ENCODE data around the gene ZBTB17. TPM values are rescaled to one million over a fixed set of nuclear protein-coding genes. Genes with fewer than 3 reads are reported as not detected.

The ZBTB17 gene
- total and polyA plus RNA-seq, 9 donors: 3.7 to 45.7 (median 29.8) TPM

GRCh38 chr1:15940110-15941043 lies 35.5 kb downstream of the ZBTB17 start:
- 87 to 91% (median 88%) methylated on average over 13 of the region's 13 CpGs for WGBS, 3 donors
- peaks cover 9% of the 10 kb centered on the region for H3K4me1 ChIP-seq (ENCODE audit: insufficient read depth)
- intact Hi-C loops (cut with DNase I): loop anchor here in 1 of 4 donors (10.0 kb wide), 1 partner anchor 96 kb away; the partner anchor contains the start of gene SPEN
- H3K27ac ChIP-seq: no peak overlapping the region
- no peaks in the 10 kb centered on the region for H3K9me3 ChIP-seq
- no peak overlapping the region for H3K4me3 ChIP-seq
- TF ChIP-seq EP300 (IDR thresholded peaks at IDR 0.05) (no peak), POLR2A (IDR thresholded peaks at IDR 0.05) (no peak)
- TF ChIP-seq, protein P1, sequence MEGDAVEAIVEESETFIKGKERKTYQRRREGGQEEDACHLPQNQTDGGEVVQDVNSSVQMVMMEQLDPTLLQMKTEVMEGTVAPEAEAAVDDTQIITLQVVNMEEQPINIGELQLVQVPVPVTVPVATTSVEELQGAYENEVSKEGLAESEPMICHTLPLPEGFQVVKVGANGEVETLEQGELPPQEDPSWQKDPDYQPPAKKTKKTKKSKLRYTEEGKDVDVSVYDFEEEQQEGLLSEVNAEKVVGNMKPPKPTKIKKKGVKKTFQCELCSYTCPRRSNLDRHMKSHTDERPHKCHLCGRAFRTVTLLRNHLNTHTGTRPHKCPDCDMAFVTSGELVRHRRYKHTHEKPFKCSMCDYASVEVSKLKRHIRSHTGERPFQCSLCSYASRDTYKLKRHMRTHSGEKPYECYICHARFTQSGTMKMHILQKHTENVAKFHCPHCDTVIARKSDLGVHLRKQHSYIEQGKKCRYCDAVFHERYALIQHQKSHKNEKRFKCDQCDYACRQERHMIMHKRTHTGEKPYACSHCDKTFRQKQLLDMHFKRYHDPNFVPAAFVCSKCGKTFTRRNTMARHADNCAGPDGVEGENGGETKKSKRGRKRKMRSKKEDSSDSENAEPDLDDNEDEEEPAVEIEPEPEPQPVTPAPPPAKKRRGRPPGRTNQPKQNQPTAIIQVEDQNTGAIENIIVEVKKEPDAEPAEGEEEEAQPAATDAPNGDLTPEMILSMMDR (IDR thresholded peaks at IDR 0.05): no peak
- no peaks in the 10 kb centered on the region for H3K27me3 ChIP-seq
- H3K36me3 ChIP-seq: no peaks in the 10 kb centered on the region
- DNase-seq: no peak

DNA sequence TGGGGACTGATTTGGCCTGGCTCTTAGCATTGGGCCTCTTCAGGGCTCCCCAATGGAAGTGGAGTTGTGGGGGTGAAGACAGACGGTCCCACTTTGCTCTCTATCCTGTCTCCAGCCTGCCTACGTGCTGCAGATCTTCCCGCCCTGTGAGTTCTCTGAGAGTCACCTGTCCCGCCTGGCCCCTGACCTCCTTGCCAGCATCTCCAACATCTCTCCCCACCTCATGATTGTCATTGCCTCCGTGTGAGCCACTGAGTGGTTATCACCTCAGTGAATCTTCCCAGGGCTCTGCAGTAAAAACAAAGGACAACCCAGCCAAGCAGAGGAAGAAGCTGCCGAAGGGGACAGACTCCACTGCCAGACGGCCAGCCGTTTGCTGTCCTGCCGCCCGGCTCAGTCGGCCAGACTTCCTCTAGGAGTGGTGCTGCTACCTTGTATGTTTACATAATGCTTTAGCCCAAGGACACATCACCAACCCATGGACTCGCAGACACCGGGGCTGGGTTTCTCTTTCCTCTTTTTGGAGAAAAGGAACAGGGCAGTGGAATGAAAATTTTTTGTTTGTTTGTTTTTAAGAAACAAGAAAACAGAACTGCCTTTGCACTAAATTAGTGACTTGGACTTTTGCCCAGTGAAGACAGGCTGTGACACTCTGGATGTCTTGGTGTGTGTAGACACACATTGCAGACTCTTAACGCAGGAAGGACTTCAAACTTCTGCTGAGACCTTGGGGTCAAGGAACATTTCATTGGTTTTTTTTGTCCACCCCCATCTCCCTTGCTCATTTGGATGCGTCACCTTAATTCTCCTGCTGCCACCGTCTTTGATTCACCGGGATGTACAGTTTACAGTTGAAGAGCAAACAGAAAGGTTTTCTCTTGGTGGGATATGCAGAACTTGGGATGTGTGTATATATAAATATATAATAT lies 36.5 kb downstream of the ZBTB17 start:
- Histone ChIP-seq H3K27me3 (no peaks in the 10 kb centered on the region), H3K36me3 (no peaks in the 10 kb centered on the region), H3K4me3 (no peak overlapping the region), H3K4me1 (ENCODE audit: insufficient read depth) (peaks cover 9% of the 10 kb centered on the region), H3K9me3 (no peaks in the 10 kb centered on the region), H3K27ac (peak overlapping the region; percentile 49 to 54)
- WGBS, 3 donors: 34 to 39% (median 36%) methylated on average over 17 of the region's 17 CpGs
- peak in 3 of 5 donors; percentile 46 to 50 (median 48) for DNase-seq
- intact Hi-C loops (cut with DNase I): loop anchor here in 1 of 4 donors (10.0 kb wide), 1 partner anchor 95 kb away; the partner anchor contains the start of gene SPEN
- no peak for TF ChIP-seq EP300 (IDR thresholded peaks at IDR 0.05)
- no peak for TF ChIP-seq POLR2A (IDR thresholded peaks at IDR 0.05)
- TF ChIP-seq, protein P1 (IDR thresholded peaks at IDR 0.05): no peak

DNA sequence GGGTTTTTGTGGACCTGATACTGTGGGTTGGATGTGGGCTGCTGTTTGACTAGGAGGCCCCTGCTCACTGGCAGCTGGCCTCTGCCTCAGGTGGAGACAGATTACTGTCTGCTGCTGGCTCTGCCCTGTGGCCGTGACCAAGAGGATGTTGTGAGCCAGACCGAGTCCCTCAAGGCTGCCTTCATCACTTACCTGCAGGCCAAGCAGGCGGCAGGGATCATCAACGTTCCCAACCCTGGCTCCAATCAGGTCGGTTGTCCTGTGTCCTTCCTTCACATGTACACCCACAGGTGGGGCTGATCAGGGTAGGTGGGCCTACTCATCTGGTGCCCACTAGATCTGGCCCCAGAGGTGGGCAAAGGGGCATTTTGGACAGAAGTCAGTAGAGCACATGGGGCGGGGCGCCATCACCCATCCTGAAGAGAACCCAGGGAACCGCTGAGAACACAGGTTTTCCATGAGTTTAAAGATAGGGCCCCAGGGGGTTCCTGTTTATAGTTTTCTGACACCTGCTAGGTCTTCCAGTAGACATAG lies 37.2 kb downstream of the ZBTB17 start:
- H3K36me3 ChIP-seq: no peaks in the 10 kb centered on the region
- H3K4me3 ChIP-seq: no peak overlapping the region
- H3K27me3 ChIP-seq: no peaks in the 10 kb centered on the region
- TF ChIP-seq, protein P1 (IDR thresholded peaks at IDR 0.05): no peak
- TF ChIP-seq EP300 (IDR thresholded peaks at IDR 0.05) (no peak), POLR2A (IDR thresholded peaks at IDR 0.05) (no peak)
- peaks cover 9% of the 10 kb centered on the region for H3K4me1 ChIP-seq (ENCODE audit: insufficient read depth)
- intact Hi-C loops (cut with DNase I): no loop called here
- WGBS, 3 donors: 89 to 91% (median 91%) methylated on average over 8 of the region's 8 CpGs
- DNase-seq: peak in 1 of 5 donors; percentile 25
- H3K9me3 ChIP-seq: no peaks in the 10 kb centered on the region
- peak overlapping the region; percentile 49 to 54 for H3K27ac ChIP-seq

DNA sequence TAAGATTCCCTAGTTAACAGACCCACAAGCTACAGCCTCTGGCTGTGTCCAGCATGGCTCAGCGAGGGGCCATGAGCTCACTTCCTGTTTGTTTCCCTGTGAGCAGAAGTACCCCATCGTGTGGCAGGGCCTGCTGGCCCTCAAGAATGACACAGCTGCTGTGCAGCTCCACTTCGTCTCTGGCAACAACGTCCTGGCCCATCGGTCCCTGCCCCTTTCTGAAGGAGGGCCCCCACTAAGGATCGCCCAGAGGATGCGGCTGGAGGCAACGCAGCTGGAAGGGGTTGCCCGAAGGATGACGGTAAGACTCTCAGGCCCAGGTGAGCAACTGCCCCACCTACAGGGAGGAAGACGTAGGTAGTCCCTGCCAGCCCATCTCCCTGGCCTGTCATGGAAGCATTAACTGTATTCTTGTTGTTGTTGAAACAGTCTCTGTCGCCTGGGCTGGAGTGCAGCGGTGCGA lies 38.2 kb downstream of the ZBTB17 start:
- WGBS, 3 donors: 70 to 74% (median 70%) methylated on average over 9 to 14 of the region's 14 CpGs
- H3K4me1 ChIP-seq (ENCODE audit: insufficient read depth): peaks cover 9% of the 10 kb centered on the region
- H3K27me3 ChIP-seq: no peaks in the 10 kb centered on the region
- DNase-seq: peak in 1 of 5 donors; percentile 37
- intact Hi-C loops (cut with DNase I): no loop called here
- H3K36me3 ChIP-seq: no peaks in the 10 kb centered on the region
- no peak overlapping the region for H3K4me3 ChIP-seq
- TF ChIP-seq POLR2A (IDR thresholded peaks at IDR 0.05) (no peak), EP300 (IDR thresholded peaks at IDR 0.05) (no peak)
- TF ChIP-seq, protein P1 (IDR thresholded peaks at IDR 0.05): no peak
- no peaks in the 10 kb centered on the region for H3K9me3 ChIP-seq
- H3K27ac ChIP-seq: peak overlapping the region in 1 of 2 donors; percentile 54
